Gastroesophageal sphincter (tissue), 3 donors: ENCODE measurements around the gene ZNF592.

ENCODE experiments used
- CTCF ChIP-seq, 4 experiments: fragments of 200-600 bp in 2 of 4; fragments of 450-650 bp in 2 of 4; sonication (generic) in 1 of 4; IDR thresholded peaks; one replicate each; pipeline ENCODE4 v1.5.1; 2017 to 2019; ENCODE audit warnings: antibody characterized with exemption in 4 of 4, mild to moderate bottlenecking in 2 of 4, moderate library complexity in 2 of 4
- EP300 ChIP-seq: sonication (generic); formaldehyde crosslinking; IDR thresholded peaks from one replicate; pipeline ENCODE4 v1.6.1; 2017; ENCODE audit warnings: antibody characterized with exemption, mild to moderate bottlenecking
- POLR2A ChIP-seq, 2 donors: fragments of 450-650 bp; IDR thresholded peaks; one replicate each; pipeline ENCODE4 v1.6.1; 2017; ENCODE audit warnings: antibody characterized with exemption in 2 of 2, mild to moderate bottlenecking in 2 of 2, moderate library complexity in 1 of 2
- POLR2AphosphoS5 ChIP-seq: sonication (generic); formaldehyde crosslinking; IDR thresholded peaks from one replicate; pipeline ENCODE4 v1.6.1; 2017; ENCODE audit warnings: antibody characterized with exemption

- TF ChIP-seq CTCF (IDR thresholded peaks at IDR 0.05) (no peak), POLR2A (IDR thresholded peaks at IDR 0.05) (no peak), EP300 (no peak), POLR2AphosphoS5 (no peak)
These were observed 16.2 kb downstream of the ZNF592 start for GRCh38 chr15:84764585-84764984.
